Esophagus squamous epithelium (tissue), 4 donors: ENCODE results near the gene ROR1.

ENCODE experiments used
- CTCF ChIP-seq, 6 experiments: fragments of 450-650 bp in 4 of 6; fragments of 200-600 bp in 2 of 6; sonication (generic) in 2 of 6; IDR thresholded peaks; one replicate each; pipeline ENCODE4 v1.5.1; 2016 to 2019; ENCODE audit warnings: antibody characterized with exemption in 6 of 6, mild to moderate bottlenecking in 4 of 6, moderate library complexity in 4 of 6
- POLR2A ChIP-seq, 4 donors: fragments of 450-650 bp; IDR thresholded peaks; one replicate each; pipeline ENCODE4 v1.6.1; 2017; ENCODE audit warnings: antibody characterized with exemption in 4 of 4, mild to moderate bottlenecking in 4 of 4, moderate library complexity in 3 of 4

- no peak for TF ChIP-seq CTCF (IDR thresholded peaks at IDR 0.05)
- TF ChIP-seq POLR2A (IDR thresholded peaks at IDR 0.05), result no peak
Observed at GRCh38 chr1:64062529-64062928, 288.7 kb downstream of the ROR1 start.
